ENCODE results near the gene SLC12A7.

DNA sequence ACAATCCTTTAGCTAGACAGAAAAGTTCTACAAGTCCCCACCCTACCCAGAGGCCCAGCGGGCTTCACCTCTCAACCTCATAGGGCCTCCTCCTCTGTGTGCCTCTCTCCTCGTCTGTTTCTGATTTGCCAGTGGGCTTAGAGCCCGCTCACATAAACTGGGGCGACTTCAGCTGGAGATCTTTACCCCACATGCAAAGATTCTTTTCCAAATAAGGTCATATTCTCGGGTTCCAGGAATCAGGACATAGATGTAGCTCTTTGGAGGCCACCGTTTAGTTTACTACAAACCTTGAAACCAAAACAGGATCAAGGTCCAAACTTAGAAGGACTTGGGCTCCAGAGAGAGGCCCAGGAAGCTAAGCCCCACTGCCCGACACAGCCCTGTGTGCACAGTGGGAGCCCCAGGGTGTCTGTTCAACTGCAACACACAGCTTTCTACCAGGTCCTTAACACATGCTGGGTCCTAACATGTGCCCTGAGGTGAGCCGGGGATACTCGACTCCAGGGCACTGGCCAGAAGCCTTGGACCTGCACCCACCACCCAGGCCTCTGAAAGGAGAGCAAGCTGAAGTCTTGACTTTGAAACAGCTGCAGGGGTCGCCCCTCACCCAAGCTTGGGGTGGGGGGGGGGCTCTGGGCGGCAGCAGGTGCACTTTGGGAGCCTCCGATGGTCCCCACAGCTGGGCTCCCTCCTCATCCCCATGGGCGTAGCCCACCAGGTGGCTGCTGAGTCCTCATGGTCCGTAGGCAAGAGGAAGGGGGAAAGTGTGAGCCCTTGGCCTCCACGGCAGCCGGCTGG lies 26.8 kb upstream of the SLC12A7 start:
- TF ChIP-seq, protein P1, sequence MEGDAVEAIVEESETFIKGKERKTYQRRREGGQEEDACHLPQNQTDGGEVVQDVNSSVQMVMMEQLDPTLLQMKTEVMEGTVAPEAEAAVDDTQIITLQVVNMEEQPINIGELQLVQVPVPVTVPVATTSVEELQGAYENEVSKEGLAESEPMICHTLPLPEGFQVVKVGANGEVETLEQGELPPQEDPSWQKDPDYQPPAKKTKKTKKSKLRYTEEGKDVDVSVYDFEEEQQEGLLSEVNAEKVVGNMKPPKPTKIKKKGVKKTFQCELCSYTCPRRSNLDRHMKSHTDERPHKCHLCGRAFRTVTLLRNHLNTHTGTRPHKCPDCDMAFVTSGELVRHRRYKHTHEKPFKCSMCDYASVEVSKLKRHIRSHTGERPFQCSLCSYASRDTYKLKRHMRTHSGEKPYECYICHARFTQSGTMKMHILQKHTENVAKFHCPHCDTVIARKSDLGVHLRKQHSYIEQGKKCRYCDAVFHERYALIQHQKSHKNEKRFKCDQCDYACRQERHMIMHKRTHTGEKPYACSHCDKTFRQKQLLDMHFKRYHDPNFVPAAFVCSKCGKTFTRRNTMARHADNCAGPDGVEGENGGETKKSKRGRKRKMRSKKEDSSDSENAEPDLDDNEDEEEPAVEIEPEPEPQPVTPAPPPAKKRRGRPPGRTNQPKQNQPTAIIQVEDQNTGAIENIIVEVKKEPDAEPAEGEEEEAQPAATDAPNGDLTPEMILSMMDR (conservative IDR thresholded peaks at IDR 0.05; ENCODE audit: low read length): no peak
- TF ChIP-seq EZH2phosphoT487 (IDR thresholded peaks at IDR 0.05; ENCODE audit: borderline replicate concordance, low read depth, low read length): no peak
